NT2/D1 (cell line): ENCODE measurements around the gene HIPK2.

Source experiments
- SUZ12 ChIP-seq: IDR thresholded peaks from 2 replicates; pipeline ENCODE4 v1.6.1; 2011; ENCODE audit not compliant: insufficient read length, insufficient read depth; ENCODE audit errors: extremely low read depth
- ZNF274 ChIP-seq: IDR thresholded peaks from 2 replicates; pipeline ENCODE4 v1.6.1; 2011; ENCODE audit warnings: mild to moderate bottlenecking, low read depth, low read length

GRCh38 chr7:139749545-139749944 is 28.3 kb downstream of the HIPK2 start:
- TF ChIP-seq ZNF274 (no peak), SUZ12 (no peak)
